Measurements from ENCODE around the gene GPR143. TPM values are rescaled to one million over a fixed set of nuclear protein-coding genes. Genes with fewer than 3 reads are reported as not detected.

The GPR143 gene
- total and polyA plus RNA-seq, 5 donors from 2014 or later, result 0.10 to 0.18 TPM; not detected in 3

GRCh38 chrX:9728261-9728660 is 37.4 kb downstream of the GPR143 start:
- Mint-ChIP-seq H3K36me3 (peaks cover 3% of the 10 kb centered on the region), H3K27me3 (peaks cover 6% of the 10 kb centered on the region), H3K9me3 (peaks cover 0 to 30% (median 2%) of the 10 kb centered on the region in 7 donors), H3K4me3 (peak overlapping the region in 1 of 4 donors; percentile 65), H3K27ac (no peak overlapping the region), H3K4me1 (no peaks in the 10 kb centered on the region)
- H3K4me3 ChIP-seq (ENCODE audit: low read depth, low read length), result no peak overlapping the region
- H3K9me3 ChIP-seq (ENCODE audit: control insufficient read depth in 2 of 2, low read length in 2 of 2), result peaks cover under 1 to 2% of the 10 kb centered on the region in 2 experiments
- no peaks in the 10 kb centered on the region for H3K4me1 ChIP-seq (ENCODE audit: control insufficient read depth, insufficient read depth, low read length, poor library complexity, severe bottlenecking)
- no peak overlapping the region for H3K27ac ChIP-seq (ENCODE audit: insufficient read depth, low read length, poor library complexity, severe bottlenecking)
- DNase-seq (no peak), ATAC-seq (ENCODE audit: low read depth in 2 of 2) (no peak)
- no peaks in the 10 kb centered on the region for H3K36me3 ChIP-seq (ENCODE audit: control insufficient read depth, insufficient read depth, low read length)
- no peaks in the 10 kb centered on the region for H3K27me3 ChIP-seq (ENCODE audit: control insufficient read depth, insufficient read depth, low read length)

GRCh38 chrX:9724711-9725110 is 40.9 kb downstream of the GPR143 start:
- no peak for ATAC-seq (ENCODE audit: low read depth in 2 of 2)
- Mint-ChIP-seq H3K36me3 (peaks cover 27% of the 10 kb centered on the region), H3K4me3 (no peak overlapping the region), H3K4me1 (no peaks in the 10 kb centered on the region), H3K9me3 (peaks cover 0 to 45% (median 7%) of the 10 kb centered on the region in 7 donors), H3K27me3 (peaks cover 6% of the 10 kb centered on the region), H3K27ac (no peak overlapping the region)
- no peak for DNase-seq
- Histone ChIP-seq H3K4me3 (ENCODE audit: low read depth, low read length) (no peak overlapping the region), H3K4me1 (ENCODE audit: control insufficient read depth, insufficient read depth, low read length, poor library complexity, severe bottlenecking) (no peaks in the 10 kb centered on the region), H3K27ac (ENCODE audit: insufficient read depth, low read length, poor library complexity, severe bottlenecking) (no peak overlapping the region), H3K27me3 (ENCODE audit: control insufficient read depth, insufficient read depth, low read length) (no peaks in the 10 kb centered on the region), H3K36me3 (ENCODE audit: control insufficient read depth, insufficient read depth, low read length) (no peaks in the 10 kb centered on the region), H3K9me3 (ENCODE audit: control insufficient read depth in 2 of 2, low read length in 2 of 2) (peaks cover 2 to 3% of the 10 kb centered on the region in 2 experiments)

- no peak overlapping the region for H3K27ac ChIP-seq (ENCODE audit: insufficient read depth, low read length, poor library complexity, severe bottlenecking)
- no peak overlapping the region for H3K4me3 Mint-ChIP-seq
- no peak overlapping the region for H3K4me3 ChIP-seq (ENCODE audit: low read depth, low read length)
- H3K9me3 Mint-ChIP-seq, result peaks cover 0 to 11% (median 4%) of the 10 kb centered on the region in 7 donors
- H3K27ac Mint-ChIP-seq, result no peak overlapping the region
- H3K36me3 Mint-ChIP-seq, result peaks cover 38% of the 10 kb centered on the region
- H3K36me3 ChIP-seq (ENCODE audit: control insufficient read depth, insufficient read depth, low read length), result peaks cover 45% of the 10 kb centered on the region
- no peaks in the 10 kb centered on the region for H3K4me1 ChIP-seq (ENCODE audit: control insufficient read depth, insufficient read depth, low read length, poor library complexity, severe bottlenecking)
- DNase-seq (no peak), ATAC-seq (ENCODE audit: low read depth in 2 of 2) (no peak)
- H3K27me3 Mint-ChIP-seq, result no peaks in the 10 kb centered on the region
- no peaks in the 10 kb centered on the region for H3K27me3 ChIP-seq (ENCODE audit: control insufficient read depth, insufficient read depth, low read length)
- H3K4me1 Mint-ChIP-seq, result no peaks in the 10 kb centered on the region
- H3K9me3 ChIP-seq (ENCODE audit: control insufficient read depth in 2 of 2, low read length in 2 of 2), result no peaks in the 10 kb centered on the region
Observed at GRCh38 chrX:9717376-9717775, 48.3 kb downstream of the GPR143 start.

GRCh38 chrX:9710332-9710731 is 55.3 kb downstream of the GPR143 start:
- Histone ChIP-seq H3K4me1 (ENCODE audit: control insufficient read depth, insufficient read depth, low read length, poor library complexity, severe bottlenecking) (no peaks in the 10 kb centered on the region), H3K27me3 (ENCODE audit: control insufficient read depth, insufficient read depth, low read length) (no peaks in the 10 kb centered on the region), H3K9me3 (ENCODE audit: control insufficient read depth in 2 of 2, low read length in 2 of 2) (no peaks in the 10 kb centered on the region), H3K4me3 (ENCODE audit: low read depth, low read length) (no peak overlapping the region), H3K36me3 (ENCODE audit: control insufficient read depth, insufficient read depth, low read length) (peaks cover 30% of the 10 kb centered on the region), H3K27ac (ENCODE audit: insufficient read depth, low read length, poor library complexity, severe bottlenecking) (no peak overlapping the region)
- no peak for ATAC-seq (ENCODE audit: low read depth in 2 of 2)
- DNase-seq, result no peak
- Mint-ChIP-seq H3K27ac (no peak overlapping the region), H3K4me3 (no peak overlapping the region), H3K36me3 (peaks cover 17% of the 10 kb centered on the region), H3K4me1 (peaks cover 5 to 10% (median 6%) of the 10 kb centered on the region in 4 donors), H3K27me3 (no peaks in the 10 kb centered on the region), H3K9me3 (peaks cover 0 to 3% (median 0%) of the 10 kb centered on the region in 7 donors)

- Mint-ChIP-seq H3K27me3 (no peaks in the 10 kb centered on the region), H3K4me1 (peaks cover 5 to 10% (median 6%) of the 10 kb centered on the region in 4 donors), H3K36me3 (peaks cover 13% of the 10 kb centered on the region), H3K4me3 (peak overlapping the region in 1 of 4 donors; percentile 19), H3K27ac (peak overlapping the region in 2 of 3 donors; percentile 18 to 80), H3K9me3 (peaks cover 0 to 1% (median 0%) of the 10 kb centered on the region in 7 donors)
- DNase-seq (peak; percentile 57 to 83 (median 80)), ATAC-seq (ENCODE audit: low read depth in 2 of 2) (peak; percentile 70 to 80)
- Histone ChIP-seq H3K27me3 (ENCODE audit: control insufficient read depth, insufficient read depth, low read length) (no peaks in the 10 kb centered on the region), H3K4me3 (ENCODE audit: low read depth, low read length) (no peak overlapping the region), H3K4me1 (ENCODE audit: control insufficient read depth, insufficient read depth, low read length, poor library complexity, severe bottlenecking) (no peaks in the 10 kb centered on the region), H3K9me3 (ENCODE audit: control insufficient read depth in 2 of 2, low read length in 2 of 2) (no peaks in the 10 kb centered on the region), H3K27ac (ENCODE audit: insufficient read depth, low read length, poor library complexity, severe bottlenecking) (no peak overlapping the region), H3K36me3 (ENCODE audit: control insufficient read depth, insufficient read depth, low read length) (peaks cover 20% of the 10 kb centered on the region)
Observed at GRCh38 chrX:9708923-9709553, 56.6 kb downstream of the GPR143 start.

GRCh38 chrX:9708086-9708485 is 57.6 kb downstream of the GPR143 start:
- Mint-ChIP-seq H3K36me3 (peaks cover 12% of the 10 kb centered on the region), H3K4me3 (no peak overlapping the region), H3K4me1 (peaks cover 5 to 10% (median 6%) of the 10 kb centered on the region in 4 donors), H3K27ac (no peak overlapping the region), H3K9me3 (no peaks in the 10 kb centered on the region), H3K27me3 (no peaks in the 10 kb centered on the region)
- no peak for ATAC-seq (ENCODE audit: low read depth in 2 of 2)
- no peaks in the 10 kb centered on the region for H3K9me3 ChIP-seq (ENCODE audit: control insufficient read depth in 2 of 2, low read length in 2 of 2)
- H3K27ac ChIP-seq (ENCODE audit: insufficient read depth, low read length, poor library complexity, severe bottlenecking), result no peak overlapping the region
- no peaks in the 10 kb centered on the region for H3K27me3 ChIP-seq (ENCODE audit: control insufficient read depth, insufficient read depth, low read length)
- H3K4me1 ChIP-seq (ENCODE audit: control insufficient read depth, insufficient read depth, low read length, poor library complexity, severe bottlenecking), result no peaks in the 10 kb centered on the region
- no peak for DNase-seq
- peaks cover 16% of the 10 kb centered on the region for H3K36me3 ChIP-seq (ENCODE audit: control insufficient read depth, insufficient read depth, low read length)
- no peak overlapping the region for H3K4me3 ChIP-seq (ENCODE audit: low read depth, low read length)

- H3K4me3 Mint-ChIP-seq, result no peak overlapping the region
- Histone ChIP-seq H3K4me3 (ENCODE audit: low read depth, low read length) (no peak overlapping the region), H3K27me3 (ENCODE audit: control insufficient read depth, insufficient read depth, low read length) (no peaks in the 10 kb centered on the region), H3K36me3 (ENCODE audit: control insufficient read depth, insufficient read depth, low read length) (peaks cover 12% of the 10 kb centered on the region), H3K4me1 (ENCODE audit: control insufficient read depth, insufficient read depth, low read length, poor library complexity, severe bottlenecking) (no peaks in the 10 kb centered on the region), H3K9me3 (ENCODE audit: control insufficient read depth in 2 of 2, low read length in 2 of 2) (no peaks in the 10 kb centered on the region), H3K27ac (ENCODE audit: insufficient read depth, low read length, poor library complexity, severe bottlenecking) (no peak overlapping the region)
- peak overlapping the region in 1 of 3 donors; percentile 26 for H3K27ac Mint-ChIP-seq
- peaks cover 5 to 10% (median 6%) of the 10 kb centered on the region in 4 donors for H3K4me1 Mint-ChIP-seq
- DNase-seq (no peak), ATAC-seq (ENCODE audit: low read depth in 2 of 2) (no peak)
- H3K27me3 Mint-ChIP-seq, result no peaks in the 10 kb centered on the region
- H3K36me3 Mint-ChIP-seq, result peaks cover 11% of the 10 kb centered on the region
- no peaks in the 10 kb centered on the region for H3K9me3 Mint-ChIP-seq
Observed at GRCh38 chrX:9707306-9708033, 58.2 kb downstream of the GPR143 start.

All from CD4-positive, CD25-positive, alpha-beta regulatory T cell (primary cell).